Retinal pigment epithelial cell (primary cell): Measurements from ENCODE around the gene NCMAP.

Source experiments
- DNase-seq: peaks from one replicate; pipeline ENCODE4 v3.0.0-alpha.2; 2010; ENCODE audit warnings: low read depth
- H3K4me3 ChIP-seq: 2 replicates; pipeline ENCODE4 v1.5.1; 2011; ENCODE audit warnings: mild to moderate bottlenecking, low read length, control low read depth, moderate library complexity
- CTCF ChIP-seq: conservative IDR thresholded peaks from 2 replicates; pipeline ENCODE4 v1.5.1; 2011; ENCODE audit warnings: low read depth, low read length, control low read depth, inconsistent platforms

The NCMAP gene

DNA sequence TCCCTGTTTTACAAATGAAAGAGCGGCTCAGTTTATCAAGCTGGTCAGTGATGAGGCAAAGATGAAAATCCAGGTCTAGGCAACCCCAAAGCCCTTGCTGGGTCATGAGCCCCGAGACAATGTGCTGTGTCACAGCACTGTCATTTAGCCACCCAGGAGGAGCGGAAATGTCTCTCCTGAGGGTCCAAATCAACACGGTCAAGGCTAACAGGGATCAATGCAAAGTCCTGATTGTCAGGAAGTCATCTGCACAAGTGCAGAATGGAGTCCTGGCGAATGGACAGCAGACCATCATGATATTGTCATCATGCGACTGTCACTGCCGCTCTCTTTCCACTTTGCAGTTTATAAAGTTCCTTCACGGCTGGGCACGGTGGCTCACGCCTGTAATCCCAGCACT is 30.2 kb downstream of the NCMAP start:
- H3K4me3 ChIP-seq, result no peak overlapping the region
- DNase-seq, result no peak
- no peak for TF ChIP-seq CTCF

GRCh38 chr1:24586970-24587820 is 31.3 kb downstream of the NCMAP start:
- H3K4me3 ChIP-seq, result no peak overlapping the region
- peak; percentile 83 for TF ChIP-seq CTCF
- peak; percentile 16 for DNase-seq

- no peak for DNase-seq
- no peak for TF ChIP-seq CTCF
- no peak overlapping the region for H3K4me3 ChIP-seq
These were observed 32.7 kb downstream of the NCMAP start for GRCh38 chr1:24588573-24588972.

GRCh38 chr1:24589200-24589599 is 33.3 kb downstream of the NCMAP start:
- H3K4me3 ChIP-seq, result no peak overlapping the region
- no peak for TF ChIP-seq CTCF
- DNase-seq, result no peak

GRCh38 chr1:24591781-24592180 is 35.9 kb downstream of the NCMAP start:
- no peak for DNase-seq
- H3K4me3 ChIP-seq, result no peak overlapping the region
- TF ChIP-seq CTCF, result no peak

GRCh38 chr1:24594328-24594598 is 38.4 kb downstream of the NCMAP start:
- no peak overlapping the region for H3K4me3 ChIP-seq
- no peak for DNase-seq
- no peak for TF ChIP-seq CTCF

- H3K4me3 ChIP-seq, result no peak overlapping the region
- no peak for TF ChIP-seq CTCF
- no peak for DNase-seq
These were observed 40.6 kb downstream of the NCMAP start for GRCh38 chr1:24596401-24596880.
